H9 (cell line): ENCODE measurements around the gene ACAA2. TPM values are rescaled to one million over a fixed set of nuclear protein-coding genes. Genes with fewer than 3 reads are reported as not detected.
A peak's percentile ranks its signal among the peaks of the same experiment; 100 is the strongest.

Experiments used
- DNase-seq: peaks from one replicate; pipeline ENCODE4 v3.0.0-alpha.2; 2017
- H2AFZ ChIP-seq: one replicate; pipeline ENCODE4 v1.6.1; 2013; ENCODE audit warnings: mild to moderate bottlenecking, low read length, control low read depth, moderate library complexity
- H2AK5ac ChIP-seq: 2 replicates; pipeline ENCODE4 v1.6.1; 2013; ENCODE audit warnings: low read length, control low read depth, mixed read lengths; ENCODE audit not compliant: insufficient read length
- H2BK120ac ChIP-seq: one replicate; pipeline ENCODE4 v1.6.1; 2013; ENCODE audit warnings: low read depth, mild to moderate bottlenecking, low read length, control low read depth, inconsistent platforms; ENCODE audit not compliant: poor library complexity, severe bottlenecking
- H2BK12ac ChIP-seq: 2 replicates; pipeline ENCODE4 v1.6.1; 2013; ENCODE audit warnings: low read length, control low read depth, mixed read lengths, low read depth; ENCODE audit not compliant: insufficient read length
- H2BK15ac ChIP-seq: 2 replicates; pipeline ENCODE4 v1.6.1; 2013; ENCODE audit warnings: low read depth, low read length, control low read depth
- H2BK20ac ChIP-seq: one replicate; pipeline ENCODE4 v1.6.1; 2013; ENCODE audit warnings: low read depth, mild to moderate bottlenecking, low read length, control low read depth, inconsistent platforms; ENCODE audit not compliant: poor library complexity, severe bottlenecking
- H2BK5ac ChIP-seq: 2 replicates; pipeline ENCODE4 v1.6.1; 2013; ENCODE audit warnings: low read length, control low read depth, mixed read lengths; ENCODE audit not compliant: insufficient read length
- H3K14ac ChIP-seq: 2 replicates; pipeline ENCODE4 v1.6.1; 2013; ENCODE audit warnings: low read length, control low read depth; ENCODE audit not compliant: insufficient read depth
- H3K18ac ChIP-seq: 2 replicates; pipeline ENCODE4 v1.6.1; 2013; ENCODE audit warnings: low read depth, mild to moderate bottlenecking, mixed read lengths, low read length, control low read depth; ENCODE audit not compliant: insufficient read length
- H3K23ac ChIP-seq: 2 replicates; pipeline ENCODE4 v1.6.1; 2013; ENCODE audit warnings: low read length, control low read depth, mixed read lengths, low read depth; ENCODE audit not compliant: insufficient read length
- H3K23me2 ChIP-seq: 2 replicates; pipeline ENCODE4 v1.6.1; 2013; ENCODE audit warnings: low read depth, mild to moderate bottlenecking, mixed read lengths, low read length, control low read depth; ENCODE audit not compliant: insufficient read length, poor library complexity, severe bottlenecking
- H3K27ac ChIP-seq: 2 replicates; pipeline ENCODE4 v1.5.1; 2013; ENCODE audit warnings: low read length, control low read depth, mixed read lengths, low read depth; ENCODE audit not compliant: insufficient read length
- H3K27me3 ChIP-seq: 2 replicates; pipeline ENCODE4 v1.6.1; 2013; ENCODE audit warnings: low read length, control low read depth, inconsistent platforms; ENCODE audit not compliant: insufficient read depth
- H3K4ac ChIP-seq: 2 replicates; pipeline ENCODE4 v1.6.1; 2013; ENCODE audit warnings: low read depth, mild to moderate bottlenecking, control low read depth, inconsistent platforms, low read length, moderate library complexity
- H3K4me1 ChIP-seq: 2 replicates; pipeline ENCODE4 v1.6.1; 2013; ENCODE audit warnings: low read length, control low read depth, inconsistent platforms; ENCODE audit not compliant: insufficient read depth
- H3K4me2 ChIP-seq: 2 replicates; pipeline ENCODE4 v1.6.1; 2013; ENCODE audit warnings: low read length, control low read depth, mixed read lengths; ENCODE audit not compliant: insufficient read length, insufficient read depth
- H3K56ac ChIP-seq: 2 replicates; pipeline ENCODE4 v1.6.1; 2013; ENCODE audit warnings: low read depth, mild to moderate bottlenecking, mixed read lengths, low read length, control low read depth; ENCODE audit not compliant: insufficient read length
- H3K79me1 ChIP-seq: 2 replicates; pipeline ENCODE4 v1.6.1; 2013; ENCODE audit warnings: low read depth, mild to moderate bottlenecking, moderate library complexity, low read length, control low read depth, inconsistent platforms; ENCODE audit not compliant: insufficient read depth, poor library complexity, severe bottlenecking
- H3K79me2 ChIP-seq: 2 replicates; pipeline ENCODE4 v1.6.1; 2013; ENCODE audit warnings: low read length, control low read depth, inconsistent platforms; ENCODE audit not compliant: insufficient read depth
- H3K9ac ChIP-seq: 2 replicates; pipeline ENCODE4 v1.6.1; 2013; ENCODE audit warnings: low read length, control low read depth, mixed read lengths; ENCODE audit not compliant: insufficient read length; ENCODE audit errors: extremely low read depth
- H3K9me3 ChIP-seq: one replicate; pipeline ENCODE4 v1.6.1; 2013; ENCODE audit warnings: low read depth, low read length, inconsistent platforms; ENCODE audit not compliant: control insufficient read depth
- H3T11ph ChIP-seq: one replicate; pipeline ENCODE4 v1.6.1; 2013; ENCODE audit warnings: mild to moderate bottlenecking, low read length, control low read depth, inconsistent platforms
- H4K20me1 ChIP-seq: one replicate; pipeline ENCODE4 v1.6.1; 2013; ENCODE audit not compliant: control insufficient read depth, insufficient read length, insufficient read depth
- H4K5ac ChIP-seq: 2 replicates; pipeline ENCODE4 v1.6.1; 2013; ENCODE audit warnings: low read depth, mild to moderate bottlenecking, mixed read lengths, low read length, control low read depth; ENCODE audit not compliant: insufficient read length
- H4K8ac ChIP-seq: replicated peaks from 2 replicates; pipeline ENCODE4 v1.6.1; 2013; ENCODE audit warnings: low read length, control low read depth, mixed read lengths, low read depth; ENCODE audit not compliant: insufficient read length
- H4K91ac ChIP-seq: 2 replicates; pipeline ENCODE4 v1.6.1; 2013; ENCODE audit warnings: low read depth, mild to moderate bottlenecking, moderate library complexity, mixed read lengths, low read length, control low read depth; ENCODE audit not compliant: insufficient read length
- H3K27ac Mint-ChIP-seq, 3 experiments: 2 replicates in 2 of 3; 3 replicates in 1 of 3; pipeline ENCODE4 v1.8.0; 2020 to 2021; ENCODE audit warnings: mixed read lengths in 3 of 3, mild to moderate bottlenecking in 1 of 3, moderate library complexity in 1 of 3
- H3K27me3 Mint-ChIP-seq: 2 replicates; pipeline ENCODE4 v1.8.0; 2021; ENCODE audit warnings: low read depth, mild to moderate bottlenecking, moderate library complexity, mixed read lengths
- H3K36me3 Mint-ChIP-seq, 3 experiments: 2 replicates in 2 of 3; 3 replicates in 1 of 3; pipeline ENCODE4 v1.8.0; 2020 to 2021; ENCODE audit warnings: low read depth in 3 of 3, mixed read lengths in 3 of 3; ENCODE audit not compliant: insufficient read depth in 1 of 3
- H3K4me1 Mint-ChIP-seq, 2 experiments: 2 replicates each; pipeline ENCODE4 v1.8.0; 2020; ENCODE audit warnings: mixed read lengths in 2 of 2
- H3K4me3 Mint-ChIP-seq, 2 experiments: 2 replicates in 1 of 2; 3 replicates in 1 of 2; pipeline ENCODE4 v1.8.0; 2020 to 2021; ENCODE audit warnings: mild to moderate bottlenecking in 2 of 2, mixed read lengths in 2 of 2, moderate library complexity in 1 of 2
- H3K9me3 Mint-ChIP-seq, 2 experiments: 2 replicates in 1 of 2; 3 replicates in 1 of 2; pipeline ENCODE4 v1.8.0; 2020; ENCODE audit warnings: mild to moderate bottlenecking in 2 of 2, mixed read lengths in 2 of 2, moderate library complexity in 1 of 2
- WGBS: extraction: QIAGEN DNeasy Blood & Tissue Kit; methylation state at CpG from one replicate; pipeline ENCODE4 v1.1.7; 2013; ENCODE audit warnings: missing lambda C conversion rate, low lambda C conversion rate, mixed read lengths; ENCODE audit not compliant: insufficient read length; ENCODE audit errors: extremely low coverage; 5-methylcytosine and 5-hydroxymethylcytosine counted together
- total RNA-seq: library from RNA; stranded (reverse); gene quantifications from 2 replicates; pipeline ENCODE4 v1.2.1, GENCODE V29; 2021
- TF ChIP-seq, protein P1 (sequence below): fragments of 200-600 bp; sonication (generic); conservative IDR thresholded peaks from 3 replicates; pipeline ENCODE4 v1.8.0; 2021; ENCODE audit warnings: antibody characterized with exemption, mild to moderate bottlenecking

ACAA2 gene
- total RNA-seq, 1 experiment from 2014 or later = 115 TPM

GRCh38 chr18:49813069-49813318, 339 bp downstream of the ACAA2 start:
- Mint-ChIP-seq H3K4me3 (peak overlapping the region; percentile 92 to 96), H3K27ac (peak overlapping the region in 2 of 3 experiments; percentile 58 to 99; a peak in 4 of 7 replicates), H3K4me1 (peaks cover 21 to 26% of the 10 kb centered on the region in 2 experiments), H3K36me3 (peaks cover 25 to 34% (median 33%) of the 10 kb centered on the region in 3 experiments), H3K9me3 (peaks cover 24 to 28% of the 10 kb centered on the region in 2 experiments), H3K27me3 (no peaks in the 10 kb centered on the region; the same call in 1 of the 2 replicates)
- Histone ChIP-seq H3K9ac (peak overlapping the region; percentile 85), H2BK15ac (no peak overlapping the region), H3K9me3 (peaks cover 13% of the 10 kb centered on the region), H3K56ac (no peak overlapping the region), H3K4me1 (0 out of 2 replicates have a peak, but pooled peaks cover 3% of the 10 kb centered on the region), H3K79me1 (no peaks in the 10 kb centered on the region), H2AFZ (no peak overlapping the region), H3K27me3 (no peaks in the 10 kb centered on the region), H3K27ac (peak overlapping the region; percentile 75), H2BK20ac (no peak overlapping the region), H4K91ac (no peak overlapping the region), H2BK12ac (no peak overlapping the region), H3K4me2 (peak overlapping the region; percentile 27), H3K23me2 (peaks cover 5% of the 10 kb centered on the region), H4K20me1 (no peaks in the 10 kb centered on the region), H4K8ac (no peak overlapping the region), H3K14ac (peak overlapping the region; percentile 90), H4K5ac (no peak overlapping the region), H3T11ph (no peak overlapping the region), H2AK5ac (no peak overlapping the region), H3K4ac (no peak overlapping the region), H3K18ac (peak overlapping the region; percentile 85), H2BK5ac (no peak overlapping the region), H2BK120ac (no peak overlapping the region), H3K23ac (no peak overlapping the region), H3K79me2 (peaks cover 12% of the 10 kb centered on the region; the same call in 1 of the 2 replicates)
- TF ChIP-seq, protein P1, sequence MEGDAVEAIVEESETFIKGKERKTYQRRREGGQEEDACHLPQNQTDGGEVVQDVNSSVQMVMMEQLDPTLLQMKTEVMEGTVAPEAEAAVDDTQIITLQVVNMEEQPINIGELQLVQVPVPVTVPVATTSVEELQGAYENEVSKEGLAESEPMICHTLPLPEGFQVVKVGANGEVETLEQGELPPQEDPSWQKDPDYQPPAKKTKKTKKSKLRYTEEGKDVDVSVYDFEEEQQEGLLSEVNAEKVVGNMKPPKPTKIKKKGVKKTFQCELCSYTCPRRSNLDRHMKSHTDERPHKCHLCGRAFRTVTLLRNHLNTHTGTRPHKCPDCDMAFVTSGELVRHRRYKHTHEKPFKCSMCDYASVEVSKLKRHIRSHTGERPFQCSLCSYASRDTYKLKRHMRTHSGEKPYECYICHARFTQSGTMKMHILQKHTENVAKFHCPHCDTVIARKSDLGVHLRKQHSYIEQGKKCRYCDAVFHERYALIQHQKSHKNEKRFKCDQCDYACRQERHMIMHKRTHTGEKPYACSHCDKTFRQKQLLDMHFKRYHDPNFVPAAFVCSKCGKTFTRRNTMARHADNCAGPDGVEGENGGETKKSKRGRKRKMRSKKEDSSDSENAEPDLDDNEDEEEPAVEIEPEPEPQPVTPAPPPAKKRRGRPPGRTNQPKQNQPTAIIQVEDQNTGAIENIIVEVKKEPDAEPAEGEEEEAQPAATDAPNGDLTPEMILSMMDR = no peak
- no peak for DNase-seq
- no CpG with 5 or more reads among the region's 17 CpGs for WGBS
